Measurements from ENCODE around the gene C9orf50. TPM values are rescaled to one million over a fixed set of nuclear protein-coding genes. Genes with fewer than 3 reads are reported as not detected.

C9orf50 gene
- total and polyA plus RNA-seq, 10 donors: 0.12 to 0.46 (median 0.19) TPM; not detected in 6

- 40 to 53% (median 48%) methylated on average over 8 of the region's 8 CpGs for WGBS, 5 donors
- DNase-seq: no peak
These were observed 16.1 kb downstream of the C9orf50 start for GRCh38 chr9:129604766-129605163.

GRCh38 chr9:129604056-129604765, 16.7 kb downstream of the C9orf50 start:
- WGBS, 5 donors: 70 to 79% (median 75%) methylated on average over 9 to 12 of the region's 12 CpGs
- Histone ChIP-seq H3K4me3 (no peak overlapping the region), H3K27me3 (replicated peaks in 1 of 7) (peaks cover 0 to 18% (median 0%) of the 10 kb centered on the region in 7 donors), H3K4me1 (peaks cover 15 to 60% (median 37%) of the 10 kb centered on the region in 6 donors), H3K27ac (peak overlapping the region in 1 of 8 donors; percentile 2), H3K9me3 (no peaks in the 10 kb centered on the region), H3K36me3 (no peaks in the 10 kb centered on the region)
- no peak for TF ChIP-seq CTCF (IDR thresholded peaks at IDR 0.05 in 8 of 11, conservative IDR thresholded peaks at IDR 0.05 in 3 of 11)
- TF ChIP-seq POLR2AphosphoS5 (IDR thresholded peaks at IDR 0.05): no peak
- no peak for TF ChIP-seq POLR2A (IDR thresholded peaks at IDR 0.05)
- intact Hi-C loops (cut with DNase I; ENCODE audit: low total_unique reads): loop anchor here (5.0 kb wide), 1 partner anchor 107 kb away; no protein-coding TSS in a partner anchor
- no peak for DNase-seq

More at GRCh38 chr9:129604766-129605163, 16.1 kb downstream of the C9orf50 start:
- no peaks in the 10 kb centered on the region for H3K36me3 ChIP-seq
- no peaks in the 10 kb centered on the region for H3K9me3 ChIP-seq
- peak overlapping the region in 1 of 8 donors; percentile 2 for H3K27ac ChIP-seq
- no peak overlapping the region for H3K4me3 ChIP-seq
- TF ChIP-seq POLR2A (IDR thresholded peaks at IDR 0.05): no peak
- no peak for TF ChIP-seq CTCF (IDR thresholded peaks at IDR 0.05 in 8 of 11, conservative IDR thresholded peaks at IDR 0.05 in 3 of 11)
- no peak for TF ChIP-seq POLR2AphosphoS5 (IDR thresholded peaks at IDR 0.05)
- peaks cover 17 to 66% (median 41%) of the 10 kb centered on the region in 6 donors for H3K4me1 ChIP-seq
- intact Hi-C loops (cut with DNase I; ENCODE audit: low total_unique reads): loop anchor here (5.0 kb wide), 1 partner anchor 107 kb away; no protein-coding TSS in a partner anchor
- peaks cover 0 to 13% (median 0%) of the 10 kb centered on the region in 7 donors for H3K27me3 ChIP-seq (replicated peaks in 1 of 7)

- 50 to 62% (median 52%) methylated on average over 10 of the region's 10 CpGs for WGBS, 5 donors
- Histone ChIP-seq H3K9me3 (no peaks in the 10 kb centered on the region), H3K27me3 (replicated peaks in 1 of 7) (peaks cover 0 to 32% (median 8%) of the 10 kb centered on the region in 7 donors), H3K4me3 (no peak overlapping the region), H3K27ac (peak overlapping the region in 2 of 8 donors; percentile 28 to 50), H3K36me3 (no peaks in the 10 kb centered on the region), H3K4me1 (peaks cover 11 to 56% (median 31%) of the 10 kb centered on the region in 6 donors)
- intact Hi-C loops (cut with DNase I; ENCODE audit: low total_unique reads): loop anchor here (5.0 kb wide), 1 partner anchor 106 kb away; no protein-coding TSS in a partner anchor
- TF ChIP-seq CTCF (IDR thresholded peaks at IDR 0.05 in 8 of 11, conservative IDR thresholded peaks at IDR 0.05 in 3 of 11) (no peak), POLR2A (IDR thresholded peaks at IDR 0.05) (no peak), POLR2AphosphoS5 (IDR thresholded peaks at IDR 0.05) (no peak)
- DNase-seq: no peak
These were observed 18.1 kb downstream of the C9orf50 start for GRCh38 chr9:129602598-129603415.

Data from spleen (tissue), 11 donors.